Loucy (cell line): ENCODE results near the gene N4BP2L1.

ENCODE experiments used
- CTCF ChIP-seq: fragments of 200-600 bp; sonication (generic); conservative IDR thresholded peaks from 2 replicates; pipeline ENCODE4 v1.5.1; 2014; ENCODE audit warnings: mild to moderate bottlenecking, antibody characterized with exemption, low read length
- EZH2phosphoT487 ChIP-seq: fragments of 200-600 bp; IDR thresholded peaks from 2 replicates; pipeline ENCODE4 v1.6.1; 2018; ENCODE audit warnings: antibody characterized with exemption, mild to moderate bottlenecking, moderate library complexity, borderline replicate concordance

- TF ChIP-seq CTCF (no peak), EZH2phosphoT487 (no peak)
These were observed 9.9 kb downstream of the N4BP2L1 start for GRCh38 chr13:32417995-32418394.
